ENCODE measurements around the gene TM4SF18. TPM values are rescaled to one million over a fixed set of nuclear protein-coding genes. Genes with fewer than 3 reads are reported as not detected.

TM4SF18 gene
- total RNA-seq, 1 experiment from 2014 or later: 54.5 TPM

DNA sequence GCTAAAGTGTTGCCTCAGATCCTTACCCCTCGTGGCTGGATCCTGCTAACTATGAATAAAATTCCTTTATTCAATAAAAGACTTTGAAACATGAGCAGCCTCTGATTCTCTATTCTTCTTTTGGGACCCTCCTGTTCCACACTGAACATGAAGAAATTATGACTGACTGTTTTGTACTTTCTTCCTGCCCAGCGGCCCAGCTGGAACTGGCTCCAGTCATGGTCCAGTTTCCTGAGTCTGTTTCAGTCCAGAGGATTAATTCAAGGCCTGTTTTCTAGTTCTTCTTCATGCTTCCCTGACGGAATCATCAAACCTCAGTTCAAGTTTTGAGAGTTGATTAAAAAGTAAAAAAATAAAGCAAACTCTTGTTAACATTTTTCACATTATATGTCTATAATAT is 59.2 kb downstream of the TM4SF18 start:
- DNase-seq (ENCODE audit: low read depth, low spot score) (no peak), ATAC-seq (no peak)
- CTCF ChIA-PET: no interaction called here
- Histone ChIP-seq H3K4me1 (ENCODE audit: control insufficient read depth, insufficient read depth, low read length) (peaks cover 28% of the 10 kb centered on the region), H3K36me3 (ENCODE audit: control insufficient read depth, insufficient read depth, low read length) (no peaks in the 10 kb centered on the region), H3K27ac (ENCODE audit: low read length) (peak overlapping the region; percentile 91), H3K9me3 (ENCODE audit: control insufficient read depth, insufficient read depth, low read depth, low read length) (peaks cover 17% of the 10 kb centered on the region; the same call in 1 of the 2 replicates), H3K27me3 (ENCODE audit: control insufficient read depth, insufficient read depth, low read length) (no peaks in the 10 kb centered on the region), H3K4me3 (ENCODE audit: low read depth in 2 of 2, low read length in 2 of 2) (no peak overlapping the region)
- BruUV-seq (replicated peaks): no TSS peak
- TF ChIP-seq TCF7L2 (IDR thresholded peaks at IDR 0.05; ENCODE audit: low read depth, low read length) (no peak), POLR2AphosphoS5 (IDR thresholded peaks at IDR 0.05; ENCODE audit: low read depth, low read length) (no peak), SIN3A (IDR thresholded peaks at IDR 0.05; ENCODE audit: borderline replicate concordance, insufficient read depth, low read depth, low read length) (no peak)
- TF ChIP-seq, protein P1, sequence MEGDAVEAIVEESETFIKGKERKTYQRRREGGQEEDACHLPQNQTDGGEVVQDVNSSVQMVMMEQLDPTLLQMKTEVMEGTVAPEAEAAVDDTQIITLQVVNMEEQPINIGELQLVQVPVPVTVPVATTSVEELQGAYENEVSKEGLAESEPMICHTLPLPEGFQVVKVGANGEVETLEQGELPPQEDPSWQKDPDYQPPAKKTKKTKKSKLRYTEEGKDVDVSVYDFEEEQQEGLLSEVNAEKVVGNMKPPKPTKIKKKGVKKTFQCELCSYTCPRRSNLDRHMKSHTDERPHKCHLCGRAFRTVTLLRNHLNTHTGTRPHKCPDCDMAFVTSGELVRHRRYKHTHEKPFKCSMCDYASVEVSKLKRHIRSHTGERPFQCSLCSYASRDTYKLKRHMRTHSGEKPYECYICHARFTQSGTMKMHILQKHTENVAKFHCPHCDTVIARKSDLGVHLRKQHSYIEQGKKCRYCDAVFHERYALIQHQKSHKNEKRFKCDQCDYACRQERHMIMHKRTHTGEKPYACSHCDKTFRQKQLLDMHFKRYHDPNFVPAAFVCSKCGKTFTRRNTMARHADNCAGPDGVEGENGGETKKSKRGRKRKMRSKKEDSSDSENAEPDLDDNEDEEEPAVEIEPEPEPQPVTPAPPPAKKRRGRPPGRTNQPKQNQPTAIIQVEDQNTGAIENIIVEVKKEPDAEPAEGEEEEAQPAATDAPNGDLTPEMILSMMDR (IDR thresholded peaks at IDR 0.05): no peak
- TF ChIP-seq, protein P2, sequence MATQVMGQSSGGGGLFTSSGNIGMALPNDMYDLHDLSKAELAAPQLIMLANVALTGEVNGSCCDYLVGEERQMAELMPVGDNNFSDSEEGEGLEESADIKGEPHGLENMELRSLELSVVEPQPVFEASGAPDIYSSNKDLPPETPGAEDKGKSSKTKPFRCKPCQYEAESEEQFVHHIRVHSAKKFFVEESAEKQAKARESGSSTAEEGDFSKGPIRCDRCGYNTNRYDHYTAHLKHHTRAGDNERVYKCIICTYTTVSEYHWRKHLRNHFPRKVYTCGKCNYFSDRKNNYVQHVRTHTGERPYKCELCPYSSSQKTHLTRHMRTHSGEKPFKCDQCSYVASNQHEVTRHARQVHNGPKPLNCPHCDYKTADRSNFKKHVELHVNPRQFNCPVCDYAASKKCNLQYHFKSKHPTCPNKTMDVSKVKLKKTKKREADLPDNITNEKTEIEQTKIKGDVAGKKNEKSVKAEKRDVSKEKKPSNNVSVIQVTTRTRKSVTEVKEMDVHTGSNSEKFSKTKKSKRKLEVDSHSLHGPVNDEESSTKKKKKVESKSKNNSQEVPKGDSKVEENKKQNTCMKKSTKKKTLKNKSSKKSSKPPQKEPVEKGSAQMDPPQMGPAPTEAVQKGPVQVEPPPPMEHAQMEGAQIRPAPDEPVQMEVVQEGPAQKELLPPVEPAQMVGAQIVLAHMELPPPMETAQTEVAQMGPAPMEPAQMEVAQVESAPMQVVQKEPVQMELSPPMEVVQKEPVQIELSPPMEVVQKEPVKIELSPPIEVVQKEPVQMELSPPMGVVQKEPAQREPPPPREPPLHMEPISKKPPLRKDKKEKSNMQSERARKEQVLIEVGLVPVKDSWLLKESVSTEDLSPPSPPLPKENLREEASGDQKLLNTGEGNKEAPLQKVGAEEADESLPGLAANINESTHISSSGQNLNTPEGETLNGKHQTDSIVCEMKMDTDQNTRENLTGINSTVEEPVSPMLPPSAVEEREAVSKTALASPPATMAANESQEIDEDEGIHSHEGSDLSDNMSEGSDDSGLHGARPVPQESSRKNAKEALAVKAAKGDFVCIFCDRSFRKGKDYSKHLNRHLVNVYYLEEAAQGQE (IDR thresholded peaks at IDR 0.05; ENCODE audit: insufficient read depth in 1 of 2, low read depth in 2 of 2, low read length in 1 of 2): no peak
- intact Hi-C loops (cut with micrococcal nuclease; ENCODE audit: unreplicated experiment) (loop anchor here (5.0 kb wide), 1 partner anchor 317 kb away; no protein-coding TSS in a partner anchor), in situ Hi-C loops (cut with HindIII; ENCODE audit: low pct_unique_long_range_greater_than_20kb, low sequenced_read_pairs) (no loop called here)
- POLR2A ChIA-PET: no interaction called here

DNA sequence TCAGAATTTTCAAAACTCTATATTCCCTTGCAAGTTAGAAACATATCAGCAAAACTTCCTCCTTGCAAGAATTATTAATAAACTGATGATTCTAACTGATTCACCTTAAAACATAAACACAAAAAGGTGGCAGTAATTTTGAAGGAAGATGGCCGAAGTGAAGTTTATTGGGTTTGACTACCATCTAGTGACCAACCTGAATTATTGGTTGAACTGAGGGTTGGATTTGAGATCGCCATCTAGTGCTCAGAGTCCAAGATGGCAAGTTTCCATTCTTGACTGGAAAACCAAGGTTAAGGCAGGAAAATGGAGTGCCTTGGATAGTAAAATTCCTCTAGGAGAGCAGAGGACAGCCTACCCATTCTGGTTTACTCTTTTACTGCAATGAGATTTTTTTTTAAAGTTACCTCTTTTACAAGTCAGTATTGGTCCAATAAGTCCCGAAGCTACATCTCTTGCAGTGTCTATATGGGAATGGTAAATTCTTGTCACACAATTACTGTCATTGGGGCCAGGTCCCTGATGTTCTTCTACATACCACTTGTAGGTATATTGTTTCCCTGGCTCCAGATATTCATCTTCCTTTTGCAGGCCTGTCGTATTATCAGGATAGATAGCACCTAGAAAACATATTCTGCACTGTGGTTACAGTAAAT is 60.2 kb downstream of the TM4SF18 start:
- Histone ChIP-seq H3K27me3 (ENCODE audit: control insufficient read depth, insufficient read depth, low read length) (no peaks in the 10 kb centered on the region), H3K4me3 (ENCODE audit: low read depth in 2 of 2, low read length in 2 of 2) (no peak overlapping the region), H3K4me1 (ENCODE audit: control insufficient read depth, insufficient read depth, low read length) (peaks cover 19% of the 10 kb centered on the region), H3K36me3 (ENCODE audit: control insufficient read depth, insufficient read depth, low read length) (no peaks in the 10 kb centered on the region), H3K27ac (ENCODE audit: low read length) (peak overlapping the region; percentile 91), H3K9me3 (ENCODE audit: control insufficient read depth, insufficient read depth, low read depth, low read length) (peaks cover 13% of the 10 kb centered on the region; the same call in 1 of the 2 replicates)
- intact Hi-C loops (cut with micrococcal nuclease; ENCODE audit: unreplicated experiment) (loop anchor here (1.0 to 5.0 kb wide), 4 partner anchors 59 to 316 kb away; partner anchors contain the start of gene HPS3), in situ Hi-C loops (cut with HindIII; ENCODE audit: low pct_unique_long_range_greater_than_20kb, low sequenced_read_pairs) (no loop called here)
- ChIA-PET CTCF (interaction anchor here (0.7 to 1.8 kb wide), 2 partner anchors 40 to 152 kb away, joined by 3 to 10 read pairs; no protein-coding TSS in a partner anchor), POLR2A (no interaction called here)
- ATAC-seq (peak; percentile 77), DNase-seq (ENCODE audit: low read depth, low spot score) (peak; percentile 90)
- no TSS peak for BruUV-seq (replicated peaks)
- TF ChIP-seq, protein P1 (IDR thresholded peaks at IDR 0.05): peak; percentile 95
- TF ChIP-seq TCF7L2 (IDR thresholded peaks at IDR 0.05; ENCODE audit: low read depth, low read length) (no peak), POLR2AphosphoS5 (IDR thresholded peaks at IDR 0.05; ENCODE audit: low read depth, low read length) (peak; percentile 68; the same call in 1 of the 2 replicates)
- TF ChIP-seq, protein P2 (IDR thresholded peaks at IDR 0.05; ENCODE audit: insufficient read depth in 1 of 2, low read depth in 2 of 2, low read length in 1 of 2): no peak
